HFF-Myc (cell line): ENCODE results near the gene SRP9.
"Not testable (repeated sequence)": the region's sequence is repeated elsewhere in the genome, so short reads cannot be mapped to it uniquely, and the experiment has no call there.

Source experiments
- DNase-seq: peaks from one replicate; pipeline ENCODE4 v3.0.0-alpha.2; 2011; ENCODE audit warnings: low read depth; ENCODE audit errors: extremely low read depth
- H3K4me3 ChIP-seq: replicated peaks from 2 replicates; pipeline ENCODE4 v1.5.1; 2011; ENCODE audit warnings: low read depth, mild to moderate bottlenecking, control low read depth, low read length
- TF ChIP-seq, protein P1 (sequence below): IDR thresholded peaks from 2 replicates; pipeline ENCODE4 v1.5.1; 2012; ENCODE audit warnings: mild to moderate bottlenecking, low read depth, low read length, control low read depth; ENCODE audit errors: missing control alignments

Gene SRP9

GRCh38 chr1:225811622-225812487 is 34.2 kb downstream of the SRP9 start:
- no peak overlapping the region for H3K4me3 ChIP-seq
- DNase-seq = no peak
- TF ChIP-seq, protein P1, sequence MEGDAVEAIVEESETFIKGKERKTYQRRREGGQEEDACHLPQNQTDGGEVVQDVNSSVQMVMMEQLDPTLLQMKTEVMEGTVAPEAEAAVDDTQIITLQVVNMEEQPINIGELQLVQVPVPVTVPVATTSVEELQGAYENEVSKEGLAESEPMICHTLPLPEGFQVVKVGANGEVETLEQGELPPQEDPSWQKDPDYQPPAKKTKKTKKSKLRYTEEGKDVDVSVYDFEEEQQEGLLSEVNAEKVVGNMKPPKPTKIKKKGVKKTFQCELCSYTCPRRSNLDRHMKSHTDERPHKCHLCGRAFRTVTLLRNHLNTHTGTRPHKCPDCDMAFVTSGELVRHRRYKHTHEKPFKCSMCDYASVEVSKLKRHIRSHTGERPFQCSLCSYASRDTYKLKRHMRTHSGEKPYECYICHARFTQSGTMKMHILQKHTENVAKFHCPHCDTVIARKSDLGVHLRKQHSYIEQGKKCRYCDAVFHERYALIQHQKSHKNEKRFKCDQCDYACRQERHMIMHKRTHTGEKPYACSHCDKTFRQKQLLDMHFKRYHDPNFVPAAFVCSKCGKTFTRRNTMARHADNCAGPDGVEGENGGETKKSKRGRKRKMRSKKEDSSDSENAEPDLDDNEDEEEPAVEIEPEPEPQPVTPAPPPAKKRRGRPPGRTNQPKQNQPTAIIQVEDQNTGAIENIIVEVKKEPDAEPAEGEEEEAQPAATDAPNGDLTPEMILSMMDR = peak; percentile 46

DNA sequence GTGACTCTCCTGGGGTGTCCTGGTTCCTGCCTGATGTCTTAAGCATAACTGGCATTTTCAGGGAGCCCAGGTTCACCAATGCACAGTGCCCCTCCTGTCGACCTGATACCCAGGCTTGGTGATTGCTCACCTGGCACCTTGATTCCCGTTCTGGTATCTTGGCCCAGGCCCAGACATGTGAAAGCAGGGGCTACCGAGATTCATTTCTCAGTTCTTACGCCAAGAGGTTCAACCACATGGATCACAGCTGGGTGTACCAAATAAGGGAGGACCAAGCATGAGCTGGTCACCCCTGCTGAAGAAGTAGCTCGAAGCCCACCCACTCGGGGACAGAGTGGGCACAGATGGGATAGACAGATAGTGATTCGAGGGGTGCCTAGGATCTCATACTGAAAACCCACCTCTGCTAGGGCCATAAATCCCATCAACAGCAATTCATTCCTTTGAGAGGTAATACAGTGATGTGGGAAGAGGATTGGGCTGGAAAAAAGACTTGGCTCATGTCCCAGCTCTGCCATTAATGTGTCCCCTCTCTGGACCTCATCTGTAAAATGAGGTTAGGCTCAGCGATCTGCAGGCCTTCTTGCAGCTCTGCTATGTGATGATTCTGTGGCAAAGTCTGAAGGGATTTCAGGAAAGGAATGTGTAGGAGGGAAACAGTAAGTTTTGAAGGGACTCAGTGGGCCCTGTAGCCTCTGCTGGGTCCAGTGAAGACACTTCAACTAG is 35.0 kb downstream of the SRP9 start:
- DNase-seq = no peak
- TF ChIP-seq, protein P1 = no peak
- H3K4me3 ChIP-seq = no peak overlapping the region

DNA sequence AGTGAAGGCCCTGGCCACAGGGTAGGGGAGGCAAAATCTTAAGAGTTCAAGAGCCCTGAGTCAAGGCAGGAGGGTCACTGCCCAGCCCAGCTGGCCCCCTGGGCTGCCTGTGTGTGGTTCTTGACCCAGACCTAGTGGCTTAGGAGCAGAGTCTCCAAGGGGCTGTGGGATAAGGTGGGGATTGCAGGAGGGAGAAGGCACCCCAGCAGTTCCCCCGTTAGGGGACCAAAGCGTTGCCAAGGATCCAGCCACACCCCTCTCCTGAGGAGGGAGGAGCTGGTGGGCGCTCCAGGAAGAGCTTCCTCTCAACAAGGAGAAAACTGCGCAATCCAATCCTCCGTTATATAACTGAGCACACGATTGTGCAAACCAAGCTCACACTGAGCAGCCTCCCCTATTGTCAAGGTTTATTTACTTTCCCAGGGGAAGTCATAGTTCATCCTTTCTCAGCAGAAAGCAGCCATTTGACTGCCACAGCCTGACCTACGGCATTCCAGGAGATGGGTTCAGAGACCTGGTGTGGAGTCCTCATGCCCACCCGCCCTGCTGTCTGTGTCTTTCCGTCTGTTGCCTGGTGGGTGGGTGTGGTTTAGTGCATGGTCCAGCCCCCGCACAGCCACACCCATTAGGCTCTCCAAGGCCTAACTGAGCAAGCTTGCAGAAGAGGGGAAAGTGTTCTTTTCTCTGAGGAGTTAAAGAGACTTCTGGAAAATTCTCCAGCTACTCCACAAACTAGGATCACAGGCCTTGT is 35.8 kb downstream of the SRP9 start:
- TF ChIP-seq, protein P1 = no peak
- H3K4me3 ChIP-seq = no peak overlapping the region
- DNase-seq = no peak

- DNase-seq = no peak
- TF ChIP-seq, protein P1 = no peak
- no peak overlapping the region for H3K4me3 ChIP-seq
These were observed 36.8 kb downstream of the SRP9 start for GRCh38 chr1:225814381-225814780.

DNA sequence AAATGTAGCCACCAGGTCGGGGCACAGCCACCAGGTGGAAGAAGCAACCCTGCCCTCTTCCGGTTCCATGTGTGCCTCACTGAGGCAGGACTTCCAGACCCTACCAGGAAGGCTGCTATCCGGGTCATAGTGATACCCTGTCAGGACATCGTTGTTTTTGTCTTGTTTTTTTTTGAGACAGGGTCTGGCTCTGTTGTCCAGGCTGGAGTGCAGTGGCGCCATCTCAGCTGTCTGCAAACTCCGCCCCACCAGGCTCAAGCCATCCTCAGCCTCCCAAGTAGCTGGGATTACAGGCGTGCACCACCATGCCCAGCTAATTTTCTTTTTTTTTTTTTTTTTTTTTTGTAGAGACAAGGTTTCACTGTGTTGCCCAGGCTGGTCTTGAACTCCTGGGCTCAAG is 37.5 kb downstream of the SRP9 start:
- not testable (repeated sequence) for DNase-seq, H3K4me3 ChIP-seq

DNA sequence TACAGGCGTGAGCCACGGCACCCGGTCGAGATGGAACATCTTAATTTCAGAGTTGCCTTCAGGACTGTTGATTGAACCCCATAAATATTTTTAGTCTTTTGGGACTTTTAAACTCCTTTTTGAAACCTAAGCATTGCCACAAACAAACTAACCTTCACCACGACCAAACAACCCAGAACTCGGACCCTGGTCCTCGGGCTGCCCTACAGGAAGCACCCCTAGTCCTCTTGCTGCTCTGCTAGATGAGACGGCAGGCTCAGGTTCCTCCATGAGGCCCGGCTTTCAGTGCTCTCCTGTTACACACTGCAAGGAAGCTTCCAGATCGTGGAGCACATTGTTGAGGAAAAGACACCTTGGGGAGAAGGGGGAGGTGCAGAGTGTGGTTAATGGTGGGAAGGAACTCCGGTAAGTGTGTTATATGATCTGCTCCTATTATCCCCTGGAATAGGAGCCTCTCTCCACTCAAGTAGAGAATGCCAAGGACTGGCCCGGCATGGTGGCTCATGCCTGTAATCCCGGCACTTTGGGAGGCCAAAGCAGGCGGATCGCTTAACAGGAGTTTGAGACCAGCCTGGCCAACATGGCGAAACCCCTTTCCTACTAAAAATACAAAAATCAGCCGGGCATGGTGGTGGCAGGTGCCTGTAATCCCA is 38.0 kb downstream of the SRP9 start:
- TF ChIP-seq, protein P1 = no peak
- DNase-seq = no peak
- H3K4me3 ChIP-seq = no peak overlapping the region
